ENCODE results near the gene NPW.

DNA sequence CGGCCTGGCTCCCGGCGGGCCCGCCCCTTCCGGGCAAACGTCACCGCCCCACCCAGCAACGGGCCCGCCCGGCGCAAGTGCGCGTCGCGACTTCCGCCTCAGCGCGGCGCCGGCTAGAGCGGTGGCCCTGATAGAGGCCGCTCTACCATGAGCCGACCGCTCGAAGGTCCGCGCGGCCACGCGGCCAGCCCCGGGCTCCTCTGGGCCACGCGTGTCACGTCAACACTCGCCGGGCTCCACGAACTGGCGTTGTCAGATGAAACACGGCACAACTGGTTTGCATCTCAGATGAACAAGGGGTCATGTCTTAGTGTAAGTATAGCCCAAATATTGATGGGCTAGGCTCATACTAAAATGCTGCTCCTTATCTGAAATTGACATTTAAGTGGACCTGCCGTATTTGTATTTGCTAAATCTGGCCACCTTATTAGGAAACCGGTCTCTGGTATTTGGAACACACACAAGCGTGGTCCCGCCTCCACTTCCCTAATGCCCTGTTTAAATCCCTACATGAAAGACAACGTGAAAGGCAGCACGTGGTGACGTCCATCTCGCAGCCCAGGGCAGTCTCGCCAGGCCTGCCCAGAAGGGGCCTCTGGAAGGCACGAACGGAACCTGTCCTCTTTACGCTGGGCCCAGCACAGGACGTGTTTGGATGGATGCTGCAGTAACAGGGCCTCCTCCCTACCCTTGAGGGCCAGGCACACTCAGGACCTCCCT is 9.6 kb upstream of the NPW start, which contains the start of gene ZNF598:
- TF ChIP-seq CEBPB (IDR thresholded peaks at IDR 0.05) (no peak), TCF12 (IDR thresholded peaks at IDR 0.05; ENCODE audit: low read depth) (peak; percentile 43; the same call in 1 of the 2 replicates), YY1 (IDR thresholded peaks at IDR 0.05; ENCODE audit: low read depth) (no peak), ZBTB7A (IDR thresholded peaks at IDR 0.05; ENCODE audit: low read depth) (no peak), EP300 (IDR thresholded peaks at IDR 0.05; ENCODE audit: borderline replicate concordance) (no peak), RAD21 (IDR thresholded peaks at IDR 0.05; ENCODE audit: low read depth) (no peak), TAF1 (IDR thresholded peaks at IDR 0.05; ENCODE audit: low read depth) (peak; percentile 71), REST (IDR thresholded peaks at IDR 0.05; ENCODE audit: low read depth) (no peak), TEAD4 (IDR thresholded peaks at IDR 0.05) (no peak), NFIC (IDR thresholded peaks at IDR 0.05) (no peak)
- TF ChIP-seq, protein P1, sequence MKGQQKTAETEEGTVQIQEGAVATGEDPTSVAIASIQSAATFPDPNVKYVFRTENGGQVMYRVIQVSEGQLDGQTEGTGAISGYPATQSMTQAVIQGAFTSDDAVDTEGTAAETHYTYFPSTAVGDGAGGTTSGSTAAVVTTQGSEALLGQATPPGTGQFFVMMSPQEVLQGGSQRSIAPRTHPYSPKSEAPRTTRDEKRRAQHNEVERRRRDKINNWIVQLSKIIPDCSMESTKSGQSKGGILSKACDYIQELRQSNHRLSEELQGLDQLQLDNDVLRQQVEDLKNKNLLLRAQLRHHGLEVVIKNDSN (IDR thresholded peaks at IDR 0.05) = peak; percentile 67
- TF ChIP-seq, protein P2, sequence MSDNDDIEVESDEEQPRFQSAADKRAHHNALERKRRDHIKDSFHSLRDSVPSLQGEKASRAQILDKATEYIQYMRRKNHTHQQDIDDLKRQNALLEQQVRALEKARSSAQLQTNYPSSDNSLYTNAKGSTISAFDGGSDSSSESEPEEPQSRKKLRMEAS (IDR thresholded peaks at IDR 0.05) = peak; percentile 91
